PFSK-1 (cell line): ENCODE results near the gene SPATA31D3.

Source experiments
- FOXP2 ChIP-seq: optimal IDR thresholded peaks from 2 replicates; pipeline ENCODE3; 2011; ENCODE audit warnings: borderline replicate concordance, control low read depth, inconsistent platforms; ENCODE audit not compliant: insufficient read depth; ENCODE audit errors: extremely low read length, extremely low read depth
- POLR2AphosphoS5 ChIP-seq: IDR thresholded peaks from 2 replicates; pipeline ENCODE4 v1.6.1; 2012; ENCODE audit warnings: low read depth, mild to moderate bottlenecking, control low read depth, low read length, moderate library complexity
- SIN3A ChIP-seq: IDR thresholded peaks from 2 replicates; pipeline ENCODE4 v1.6.1; 2012; ENCODE audit warnings: mild to moderate bottlenecking, low read length, moderate library complexity, borderline replicate concordance; ENCODE audit not compliant: insufficient read depth
- TAF1 ChIP-seq: IDR thresholded peaks from 2 replicates; pipeline ENCODE4 v1.6.1; 2012; ENCODE audit warnings: low read length, control low read depth, borderline replicate concordance; ENCODE audit not compliant: insufficient read depth
- TF ChIP-seq, protein P1 (sequence below), 2 experiments: IDR thresholded peaks; 2 replicates each; pipeline versions ENCODE4 v1.6.1 to v1.8.0; 2011 to 2012; ENCODE audit warnings: low read depth in 2 of 2, low read length in 2 of 2, control low read depth in 1 of 2, inconsistent platforms in 1 of 2, mild to moderate bottlenecking in 1 of 2, moderate library complexity in 1 of 2; ENCODE audit not compliant: insufficient read depth in 1 of 2

DNA sequence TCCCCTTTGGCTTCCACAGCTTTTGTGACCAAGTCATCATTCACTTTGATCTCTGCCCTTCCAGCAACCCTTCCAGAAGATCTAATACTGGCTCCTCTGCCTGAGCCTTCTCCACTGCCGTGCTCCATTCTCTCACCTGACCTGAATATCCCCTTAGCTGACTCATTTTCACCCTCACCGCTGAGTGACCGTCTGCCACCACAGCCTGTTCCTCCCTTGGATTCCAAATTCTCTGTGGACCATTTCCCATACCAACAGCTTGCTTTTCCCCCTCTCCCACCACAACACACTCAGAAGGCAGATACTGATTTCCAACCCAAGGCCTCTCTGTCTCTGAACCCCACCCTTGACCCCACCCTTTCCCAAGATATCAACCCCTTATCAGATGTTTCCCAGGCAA, 24.7 kb downstream of the SPATA31D3 start:
- no peak for TF ChIP-seq TAF1
- TF ChIP-seq, protein P1, sequence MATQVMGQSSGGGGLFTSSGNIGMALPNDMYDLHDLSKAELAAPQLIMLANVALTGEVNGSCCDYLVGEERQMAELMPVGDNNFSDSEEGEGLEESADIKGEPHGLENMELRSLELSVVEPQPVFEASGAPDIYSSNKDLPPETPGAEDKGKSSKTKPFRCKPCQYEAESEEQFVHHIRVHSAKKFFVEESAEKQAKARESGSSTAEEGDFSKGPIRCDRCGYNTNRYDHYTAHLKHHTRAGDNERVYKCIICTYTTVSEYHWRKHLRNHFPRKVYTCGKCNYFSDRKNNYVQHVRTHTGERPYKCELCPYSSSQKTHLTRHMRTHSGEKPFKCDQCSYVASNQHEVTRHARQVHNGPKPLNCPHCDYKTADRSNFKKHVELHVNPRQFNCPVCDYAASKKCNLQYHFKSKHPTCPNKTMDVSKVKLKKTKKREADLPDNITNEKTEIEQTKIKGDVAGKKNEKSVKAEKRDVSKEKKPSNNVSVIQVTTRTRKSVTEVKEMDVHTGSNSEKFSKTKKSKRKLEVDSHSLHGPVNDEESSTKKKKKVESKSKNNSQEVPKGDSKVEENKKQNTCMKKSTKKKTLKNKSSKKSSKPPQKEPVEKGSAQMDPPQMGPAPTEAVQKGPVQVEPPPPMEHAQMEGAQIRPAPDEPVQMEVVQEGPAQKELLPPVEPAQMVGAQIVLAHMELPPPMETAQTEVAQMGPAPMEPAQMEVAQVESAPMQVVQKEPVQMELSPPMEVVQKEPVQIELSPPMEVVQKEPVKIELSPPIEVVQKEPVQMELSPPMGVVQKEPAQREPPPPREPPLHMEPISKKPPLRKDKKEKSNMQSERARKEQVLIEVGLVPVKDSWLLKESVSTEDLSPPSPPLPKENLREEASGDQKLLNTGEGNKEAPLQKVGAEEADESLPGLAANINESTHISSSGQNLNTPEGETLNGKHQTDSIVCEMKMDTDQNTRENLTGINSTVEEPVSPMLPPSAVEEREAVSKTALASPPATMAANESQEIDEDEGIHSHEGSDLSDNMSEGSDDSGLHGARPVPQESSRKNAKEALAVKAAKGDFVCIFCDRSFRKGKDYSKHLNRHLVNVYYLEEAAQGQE (IDR thresholded peaks at IDR 0.05; ENCODE audit: insufficient read depth in 1 of 2, low read depth in 2 of 2, low read length in 2 of 2), result no peak
- no peak for TF ChIP-seq SIN3A
- TF ChIP-seq POLR2AphosphoS5, result no peak
- TF ChIP-seq FOXP2, result no peak
